ENCODE data around the gene ATP9A.

DNA sequence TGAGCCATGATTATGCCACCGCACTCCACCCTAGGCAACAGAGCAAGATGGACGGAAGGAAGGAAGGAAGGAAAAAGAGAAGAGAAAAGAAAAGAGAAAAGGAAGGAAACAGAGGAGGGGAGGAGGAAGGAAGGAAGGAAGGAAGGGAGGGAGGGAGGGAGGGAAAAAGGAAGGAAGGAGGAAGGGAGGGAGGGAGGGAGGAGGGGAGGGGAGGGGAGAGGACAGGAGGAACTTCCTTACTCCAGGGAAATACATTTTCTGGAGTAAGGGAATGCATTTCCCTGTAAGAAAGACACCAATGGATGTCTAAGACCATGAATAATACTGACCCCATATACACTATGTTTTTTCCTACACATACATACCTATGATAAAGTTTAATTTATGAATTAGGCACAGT, 132.5 kb downstream of the ATP9A start:
- no peak for TF ChIP-seq EZH2 (IDR thresholded peaks at IDR 0.05)
- TF ChIP-seq POLR2AphosphoS5 (IDR thresholded peaks at IDR 0.05; ENCODE audit: borderline replicate concordance, low read depth, low read length): no peak
- TF ChIP-seq FOXP2 (optimal IDR thresholded peaks at IDR 0.05; ENCODE audit: control extremely low read depth, extremely low read length, insufficient read depth): no peak

Data from SK-N-MC (cell line).